Caki2 (cell line): ENCODE data around the gene ARHGEF38. TPM values are rescaled to one million over a fixed set of nuclear protein-coding genes. Genes with fewer than 3 reads are reported as not detected.
"Not testable (repeated sequence)": the region's sequence is repeated elsewhere in the genome, so short reads cannot be mapped to it uniquely, and the experiment has no call there.

ENCODE experiments used
- DNase-seq: peaks from one replicate; pipeline ENCODE4 v3.0.0-alpha.2; 2015; ENCODE audit warnings: low read depth
- in situ Hi-C: cut with HindIII; loops from 2 replicates; pipeline ENCODE4 v1.10.0; 2016; ENCODE audit warnings: low sequenced_read_pairs, low pct_unique_long_range_greater_than_20kb, mixed read lengths
- total RNA-seq: library from RNA; depleted of rRNA; stranded (reverse); fragments of >200 nt; shearing (Covaris generic); gene quantifications from 2 replicates; pipeline ENCODE4 v1.2.3, GENCODE V29; 2014; ENCODE audit warnings: low replicate concordance

ARHGEF38 gene
- total RNA-seq, 1 experiment from 2014 or later: not detected

GRCh38 chr4:105674011-105674410 is 121.6 kb downstream of the ARHGEF38 start:
- in situ Hi-C loops: no loop called here
- no peak for DNase-seq

- DNase-seq: no peak
- in situ Hi-C loops: no loop called here
Measured at GRCh38 chr4:105677709-105678108, 125.3 kb downstream of the ARHGEF38 start.

- DNase-seq: no peak
- in situ Hi-C loops: no loop called here
Measured at GRCh38 chr4:105679186-105679585, 126.8 kb downstream of the ARHGEF38 start.

- DNase-seq: no peak
- in situ Hi-C loops: no loop called here
Measured at GRCh38 chr4:105683038-105683437, 130.6 kb downstream of the ARHGEF38 start.

- in situ Hi-C loops: no loop called here
- DNase-seq: no peak
Measured at GRCh38 chr4:105686571-105686970, 134.2 kb downstream of the ARHGEF38 start.

GRCh38 chr4:105694812-105695211 is 142.4 kb downstream of the ARHGEF38 start:
- DNase-seq, in situ Hi-C loops: not testable (repeated sequence)

GRCh38 chr4:105695832-105696231 is 143.4 kb downstream of the ARHGEF38 start:
- in situ Hi-C loops, DNase-seq: not testable (repeated sequence)

- no peak for DNase-seq
- in situ Hi-C loops: no loop called here
Measured at GRCh38 chr4:105698607-105699006, 146.2 kb downstream of the ARHGEF38 start.

GRCh38 chr4:105707782-105708180 is 155.4 kb downstream of the ARHGEF38 start:
- in situ Hi-C loops: no loop called here
- DNase-seq: no peak

GRCh38 chr4:105708181-105709080 is 156.0 kb downstream of the ARHGEF38 start, which contains the start of the genes GSTCD and INTS12:
GSTCD (plus strand) TSS chr4:105708784; CDS start chr4:105717614, 8,830 bp downstream.
INTS12 (minus strand) TSS chr4:105708689; CDS start chr4:105700005, 8,684 bp downstream.
- in situ Hi-C loops: no loop called here
- DNase-seq: peak; percentile 86

GRCh38 chr4:105709081-105709450 is 156.6 kb downstream of the ARHGEF38 start:
- in situ Hi-C loops: no loop called here
- DNase-seq: no peak

- peak; percentile 30 for DNase-seq
- in situ Hi-C loops: no loop called here
Measured at GRCh38 chr4:105710012-105710600, 157.7 kb downstream of the ARHGEF38 start.

GRCh38 chr4:105710678-105711077 is 158.3 kb downstream of the ARHGEF38 start:
- in situ Hi-C loops: no loop called here
- DNase-seq: peak; percentile 43

- in situ Hi-C loops: no loop called here
- DNase-seq: peak; percentile 42
Measured at GRCh38 chr4:105712766-105713165, 160.3 kb downstream of the ARHGEF38 start.

- peak; percentile 36 for DNase-seq
- in situ Hi-C loops: no loop called here
Measured at GRCh38 chr4:105714071-105714521, 161.7 kb downstream of the ARHGEF38 start.

GRCh38 chr4:105714932-105715331 is 162.5 kb downstream of the ARHGEF38 start:
- peak; percentile 10 for DNase-seq
- in situ Hi-C loops: no loop called here

- peak; percentile 36 for DNase-seq
- in situ Hi-C loops: no loop called here
Measured at GRCh38 chr4:105715692-105716278, 163.4 kb downstream of the ARHGEF38 start.

- in situ Hi-C loops: no loop called here
- no peak for DNase-seq
Measured at GRCh38 chr4:105719204-105719603, 166.8 kb downstream of the ARHGEF38 start.

GRCh38 chr4:105725623-105726022 is 173.2 kb downstream of the ARHGEF38 start:
- in situ Hi-C loops: no loop called here

More at GRCh38 chr4:105725623-105726022, 173.2 kb downstream of the ARHGEF38 start:
- no peak for DNase-seq
